ENCODE measurements around the gene HIPK4. TPM values are rescaled to one million over a fixed set of nuclear protein-coding genes. Genes with fewer than 3 reads are reported as not detected.
A peak's percentile ranks its signal among the peaks of the same experiment; 100 is the strongest.
"Not testable (repeated sequence)": the region's sequence is repeated elsewhere in the genome, so short reads cannot be mapped to it uniquely, and the experiment has no call there.

The HIPK4 gene
- total RNA-seq: under 1 TPM in 2 of 3 donors, not detected in 1; 0.14 to 0.29 TPM
- total RNA-seq (2013): not detected

DNA sequence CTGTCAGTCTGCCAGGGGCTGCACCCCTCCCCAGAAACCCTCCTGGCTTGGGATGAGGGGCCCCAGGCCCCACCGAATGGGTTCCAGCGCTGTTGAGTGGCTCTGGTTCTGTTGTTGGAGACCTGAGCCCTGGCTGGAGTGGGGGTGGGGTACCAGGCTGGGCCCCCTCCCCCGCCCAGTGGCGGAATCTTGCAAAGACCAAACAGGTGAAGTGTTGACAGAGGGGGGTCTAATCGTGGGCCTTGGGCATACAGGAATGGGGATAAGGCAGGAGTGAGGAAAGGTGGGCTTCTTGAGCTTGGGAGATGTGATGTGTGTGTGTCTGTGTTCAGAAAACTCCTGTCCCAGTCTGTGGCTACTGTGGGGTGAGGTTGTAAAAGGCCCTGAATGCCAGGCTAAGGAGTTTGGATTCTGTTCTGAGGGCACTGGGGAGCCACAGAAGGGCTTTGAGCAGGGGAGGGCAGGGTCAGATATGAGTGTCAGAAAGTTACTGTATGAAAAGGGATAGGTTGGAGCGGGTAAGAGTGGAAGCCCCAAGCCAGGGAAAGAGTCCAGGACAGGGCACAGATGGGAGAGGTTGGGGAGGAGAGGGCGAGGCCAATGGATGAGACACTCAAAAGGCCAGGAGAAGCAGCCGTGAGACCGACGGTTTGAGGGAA lies at the start of gene HIPK4:
HIPK4 (minus strand) TSS at position 98 of the 659 bp plus-strand sequence. CDS start 279 bp downstream, outside the sequence.
- H3K36me3 Mint-ChIP-seq: no peaks in the 10 kb centered on the region
- Histone ChIP-seq H3K27ac (ENCODE audit: low read length) (no peak within 1 kb of the TSS), H3K36me3 (ENCODE audit: control insufficient read depth, insufficient read depth, low read length) (no peaks in the 10 kb centered on the region), H3K27me3 (ENCODE audit: control insufficient read depth, insufficient read depth, low read length) (no peaks in the 10 kb centered on the region), H3K4me3 (ENCODE audit: low read length) (no peak within 1 kb of the TSS), H3K4me1 (ENCODE audit: control insufficient read depth, insufficient read depth, low read length) (no peaks in the 10 kb centered on the region), H3K9me3 (ENCODE audit: control insufficient read depth, insufficient read depth, low read length) (no peaks in the 10 kb centered on the region)
- intact Hi-C loops (cut with micrococcal nuclease): no loop called here
- TF ChIP-seq, protein P1, sequence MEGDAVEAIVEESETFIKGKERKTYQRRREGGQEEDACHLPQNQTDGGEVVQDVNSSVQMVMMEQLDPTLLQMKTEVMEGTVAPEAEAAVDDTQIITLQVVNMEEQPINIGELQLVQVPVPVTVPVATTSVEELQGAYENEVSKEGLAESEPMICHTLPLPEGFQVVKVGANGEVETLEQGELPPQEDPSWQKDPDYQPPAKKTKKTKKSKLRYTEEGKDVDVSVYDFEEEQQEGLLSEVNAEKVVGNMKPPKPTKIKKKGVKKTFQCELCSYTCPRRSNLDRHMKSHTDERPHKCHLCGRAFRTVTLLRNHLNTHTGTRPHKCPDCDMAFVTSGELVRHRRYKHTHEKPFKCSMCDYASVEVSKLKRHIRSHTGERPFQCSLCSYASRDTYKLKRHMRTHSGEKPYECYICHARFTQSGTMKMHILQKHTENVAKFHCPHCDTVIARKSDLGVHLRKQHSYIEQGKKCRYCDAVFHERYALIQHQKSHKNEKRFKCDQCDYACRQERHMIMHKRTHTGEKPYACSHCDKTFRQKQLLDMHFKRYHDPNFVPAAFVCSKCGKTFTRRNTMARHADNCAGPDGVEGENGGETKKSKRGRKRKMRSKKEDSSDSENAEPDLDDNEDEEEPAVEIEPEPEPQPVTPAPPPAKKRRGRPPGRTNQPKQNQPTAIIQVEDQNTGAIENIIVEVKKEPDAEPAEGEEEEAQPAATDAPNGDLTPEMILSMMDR (IDR thresholded peaks at IDR 0.05): no peak
- H3K4me3 Mint-ChIP-seq: no peak within 1 kb of the TSS
- 88% methylated on average over 10 of the region's 10 CpGs for WGBS (ENCODE audit: insufficient coverage)
- H3K27me3 Mint-ChIP-seq (ENCODE audit: low read depth in 2 of 2): peaks cover 0 to 6% of the 10 kb centered on the region in 2 donors
- no peak for DNase-seq
- H3K27ac Mint-ChIP-seq: no peak within 1 kb of the TSS
- no peak for ATAC-seq
- no peaks in the 10 kb centered on the region for H3K4me1 Mint-ChIP-seq
- no peaks in the 10 kb centered on the region for H3K9me3 Mint-ChIP-seq

DNA sequence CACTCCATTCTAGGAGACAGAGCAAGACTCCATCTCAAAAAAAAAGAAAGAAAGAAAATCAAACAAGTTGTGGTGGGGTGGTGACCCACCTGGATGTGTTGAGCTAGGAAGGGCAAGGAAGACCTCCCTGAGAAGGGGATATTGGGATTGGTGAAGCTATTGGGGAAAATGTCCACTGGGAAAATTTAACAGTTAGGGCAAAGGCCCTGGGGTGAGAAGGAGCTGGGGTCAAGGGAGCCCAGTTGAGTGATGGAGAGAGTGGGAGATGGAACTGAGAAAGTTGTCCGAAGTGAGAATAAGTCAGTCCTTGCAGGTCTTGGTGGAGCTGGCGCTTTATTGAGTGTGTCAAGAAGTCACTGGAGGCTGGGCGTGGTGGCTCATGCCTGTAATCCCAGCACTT lies 48.3 kb upstream of the HIPK4 start:
- peaks cover 16% of the 10 kb centered on the region for H3K36me3 ChIP-seq (ENCODE audit: control insufficient read depth, insufficient read depth, low read length)
- ATAC-seq: no peak
- intact Hi-C loops (cut with micrococcal nuclease): no loop called here
- H3K27me3 Mint-ChIP-seq (ENCODE audit: low read depth in 2 of 2): no peaks in the 10 kb centered on the region
- H3K27ac Mint-ChIP-seq: no peak overlapping the region
- TF ChIP-seq, protein P1 (IDR thresholded peaks at IDR 0.05): no peak
- H3K4me3 Mint-ChIP-seq: no peak overlapping the region
- H3K27ac ChIP-seq (ENCODE audit: low read length): no peak overlapping the region
- 87% methylated on average over 3 of the region's 3 CpGs for WGBS (ENCODE audit: insufficient coverage)
- no peaks in the 10 kb centered on the region for H3K36me3 Mint-ChIP-seq
- H3K27me3 ChIP-seq (ENCODE audit: control insufficient read depth, insufficient read depth, low read length): no peaks in the 10 kb centered on the region
- H3K4me3 ChIP-seq (ENCODE audit: low read length): no peak overlapping the region
- no peak for DNase-seq
- no peaks in the 10 kb centered on the region for H3K9me3 Mint-ChIP-seq
- peaks cover 17 to 21% of the 10 kb centered on the region in 2 donors for H3K4me1 Mint-ChIP-seq
- H3K9me3 ChIP-seq (ENCODE audit: control insufficient read depth, insufficient read depth, low read length): no peaks in the 10 kb centered on the region
- H3K4me1 ChIP-seq (ENCODE audit: control insufficient read depth, insufficient read depth, low read length): peaks cover 26% of the 10 kb centered on the region

DNA sequence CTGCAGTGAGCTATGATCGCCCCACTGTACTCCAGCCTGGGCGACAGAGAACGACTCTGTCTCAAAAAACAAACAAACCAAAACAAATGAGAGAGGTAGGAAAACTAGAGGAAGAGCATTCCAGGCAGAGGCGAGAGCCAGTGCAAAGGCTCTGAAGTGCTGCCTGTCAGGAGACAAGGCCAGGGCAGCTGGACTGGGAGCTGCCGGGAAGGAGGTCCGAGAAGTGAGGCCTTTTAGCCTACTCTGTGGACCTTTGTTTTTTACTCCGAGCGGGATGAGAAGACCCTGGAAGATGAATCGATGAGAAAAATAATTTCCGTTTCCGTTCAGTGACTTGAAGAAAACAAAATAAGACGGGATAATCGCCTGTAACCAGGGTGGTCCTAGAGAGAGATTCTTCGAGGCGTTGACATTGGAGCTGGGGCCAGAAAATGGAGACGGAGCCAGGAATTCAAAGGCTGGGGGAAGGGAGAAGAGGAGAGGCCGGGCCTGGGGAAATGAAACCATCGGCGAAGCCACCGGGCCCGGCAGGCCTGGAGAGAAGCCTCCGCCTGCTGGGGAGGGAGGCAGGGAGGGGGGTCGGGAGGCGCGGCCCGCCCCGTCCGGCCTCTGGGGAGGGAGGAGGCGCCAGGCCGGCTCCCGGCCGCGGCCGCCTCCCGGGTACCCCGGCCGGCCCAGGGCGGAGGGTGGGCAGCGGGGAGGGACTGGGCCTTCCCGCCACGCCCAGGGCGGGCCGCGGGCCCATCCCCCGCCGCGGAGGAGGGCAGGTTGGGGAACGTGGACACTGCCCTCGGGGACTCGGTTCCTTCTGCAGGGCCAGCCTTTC lies 43.6 kb upstream of the HIPK4 start:
- TF ChIP-seq, protein P1 (IDR thresholded peaks at IDR 0.05): no peak
- intact Hi-C loops (cut with micrococcal nuclease): no loop called here
- peak overlapping the region; percentile 92 for H3K27ac Mint-ChIP-seq

DNA sequence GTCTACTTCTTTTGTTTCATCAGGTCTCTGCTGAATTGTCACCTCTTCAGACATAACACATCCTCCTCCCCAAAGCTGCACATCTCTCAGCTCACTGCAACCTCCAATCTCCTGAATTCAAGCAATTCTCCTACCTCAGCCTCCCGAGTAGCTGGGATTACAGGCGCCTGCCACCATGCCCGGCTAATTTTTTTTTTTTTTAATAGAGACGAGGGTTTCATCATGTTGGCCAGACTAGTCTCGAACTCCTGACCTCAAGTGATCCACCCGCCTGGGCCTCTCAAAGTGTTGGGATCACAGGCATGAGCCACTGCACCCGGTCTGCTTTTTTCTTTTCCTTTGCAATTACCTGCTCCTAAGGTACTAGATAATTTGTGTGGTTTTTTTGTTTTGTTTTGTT lies 42.8 kb upstream of the HIPK4 start:
- peak overlapping the region; percentile 92 for H3K27ac Mint-ChIP-seq
- H3K36me3 Mint-ChIP-seq; ATAC-seq; intact Hi-C loops (cut with micrococcal nuclease); H3K36me3 ChIP-seq (ENCODE audit: control insufficient read depth, insufficient read depth, low read length); DNase-seq; H3K4me3 ChIP-seq (ENCODE audit: low read length); H3K27me3 Mint-ChIP-seq (ENCODE audit: low read depth in 2 of 2); H3K9me3 Mint-ChIP-seq; H3K27me3 ChIP-seq (ENCODE audit: control insufficient read depth, insufficient read depth, low read length); H3K9me3 ChIP-seq (ENCODE audit: control insufficient read depth, insufficient read depth, low read length): not testable (repeated sequence)
- 87% methylated on average over 7 of the region's 7 CpGs for WGBS (ENCODE audit: insufficient coverage)
- Histone ChIP-seq H3K27ac (ENCODE audit: low read length) (peak overlapping the region; percentile 84), H3K4me1 (ENCODE audit: control insufficient read depth, insufficient read depth, low read length) (peaks cover 25% of the 10 kb centered on the region)
- peak overlapping the region; percentile 95 for H3K4me3 Mint-ChIP-seq
- H3K4me1 Mint-ChIP-seq: peaks cover 10 to 12% of the 10 kb centered on the region in 2 donors

More for the DNA sequence above, 43.6 kb upstream of the HIPK4 start:
- Mint-ChIP-seq H3K27me3 (ENCODE audit: low read depth in 2 of 2) (no peaks in the 10 kb centered on the region), H3K4me1 (peaks cover 10 to 12% of the 10 kb centered on the region in 2 donors), H3K36me3 (no peaks in the 10 kb centered on the region), H3K9me3 (no peaks in the 10 kb centered on the region), H3K4me3 (peak overlapping the region; percentile 95)
- peaks cover 25% of the 10 kb centered on the region for H3K4me1 ChIP-seq (ENCODE audit: control insufficient read depth, insufficient read depth, low read length)
- 5% methylated on average over 47 of the region's 50 CpGs for WGBS (ENCODE audit: insufficient coverage)
- peak; percentile 92 to 94 (median 94) for ATAC-seq
- peak; percentile 56 to 72 for DNase-seq
- H3K9me3 ChIP-seq (ENCODE audit: control insufficient read depth, insufficient read depth, low read length): no peaks in the 10 kb centered on the region
- peak overlapping the region; percentile 38 for H3K4me3 ChIP-seq (ENCODE audit: low read length)
- H3K27ac ChIP-seq (ENCODE audit: low read length): peak overlapping the region; percentile 84
- no peaks in the 10 kb centered on the region for H3K27me3 ChIP-seq (ENCODE audit: control insufficient read depth, insufficient read depth, low read length)
- no peaks in the 10 kb centered on the region for H3K36me3 ChIP-seq (ENCODE audit: control insufficient read depth, insufficient read depth, low read length)
